A673 (cell line): ENCODE data around the gene CFAP52. TPM values are rescaled to one million over a fixed set of nuclear protein-coding genes. Genes with fewer than 3 reads are reported as not detected.
A peak's percentile ranks its signal among the peaks of the same experiment; 100 is the strongest.
"Not testable (repeated sequence)": the region's sequence is repeated elsewhere in the genome, so short reads cannot be mapped to it uniquely, and the experiment has no call there.

ENCODE experiments used
- BruUV-seq: library from RNA; stranded (reverse); fragments of 400-500 nt; replicated peaks from 2 replicates; lab custom pipeline; 2021; lab: Mats Ljungman, UMichigan
- CTCF ChIA-PET: fragments of 300-600 bp; sonication (Branson Sonifier 250); formaldehyde crosslinking; loops from one replicate; lab custom pipeline; 2022; ENCODE audit warnings: antibody characterized with exemption; lab: Charles Lee
- POLR2A ChIA-PET: fragments of 300-600 bp; sonication (Branson Sonifier 250); formaldehyde crosslinking; loops from one replicate; lab custom pipeline; 2022; ENCODE audit warnings: antibody characterized with exemption; ENCODE audit not compliant: low non-redundant PET; lab: Charles Lee
- DNase-seq: peaks from one replicate; pipeline ENCODE4 v3.0.0-alpha.2; 2015; ENCODE audit warnings: low spot score
- H3K27ac ChIP-seq: fragments of 200-600 bp; sonication (generic); 2 replicates; pipeline ENCODE4 v1.5.1; 2016; ENCODE audit warnings: mixed run types, low read depth, mild to moderate bottlenecking, mixed read lengths, antibody characterized with exemption, low read length; ENCODE audit not compliant: poor library complexity, severe bottlenecking
- H3K27me3 ChIP-seq: fragments of 200-600 bp; sonication (generic); replicated peaks from 2 replicates; pipeline ENCODE4 v1.6.1; 2017; ENCODE audit warnings: mixed run types, low read depth, mild to moderate bottlenecking, mixed read lengths, antibody characterized with exemption, low read length; ENCODE audit not compliant: insufficient read depth, poor library complexity
- H3K36me3 ChIP-seq: fragments of 200-600 bp; sonication (generic); 2 replicates; pipeline ENCODE4 v1.6.1; 2016; ENCODE audit warnings: mixed run types, mild to moderate bottlenecking, mixed read lengths, antibody characterized with exemption, low read length; ENCODE audit not compliant: insufficient read depth, poor library complexity, severe bottlenecking
- H3K4me1 ChIP-seq: fragments of 200-600 bp; sonication (generic); 2 replicates; pipeline ENCODE4 v1.6.1; 2017; ENCODE audit warnings: mixed run types, mild to moderate bottlenecking, mixed read lengths, antibody characterized with exemption, low read length; ENCODE audit not compliant: insufficient read depth, poor library complexity, severe bottlenecking
- H3K4me3 ChIP-seq: fragments of 200-600 bp; sonication (generic); 2 replicates; pipeline ENCODE4 v1.5.1; 2016; ENCODE audit warnings: low read depth, mixed run types, mild to moderate bottlenecking, mixed read lengths, low read length; ENCODE audit not compliant: poor library complexity, severe bottlenecking
- H3K9me3 ChIP-seq: fragments of 200-600 bp; sonication (generic); 2 replicates; pipeline ENCODE4 v1.6.1; 2016; ENCODE audit warnings: mixed run types, low read depth, mild to moderate bottlenecking, mixed read lengths, antibody characterized with exemption, low read length; ENCODE audit not compliant: poor library complexity, severe bottlenecking
- CTCF ChIP-seq: fragments of 300-800, 200-600 bp; sonication (generic); conservative IDR thresholded peaks from 2 replicates; pipeline ENCODE4 v1.5.1; 2017; ENCODE audit warnings: low read depth, mild to moderate bottlenecking, antibody characterized with exemption, low read length, moderate library complexity, mixed read lengths
- EZH2 ChIP-seq: fragments of 200-600 bp; sonication (generic); IDR thresholded peaks from 2 replicates; pipeline ENCODE4 v1.6.1; 2017; ENCODE audit warnings: borderline replicate concordance, low read depth, mild to moderate bottlenecking, mixed read lengths, antibody characterized with exemption, low read length; ENCODE audit not compliant: poor library complexity, severe bottlenecking
- intact Hi-C: fragments of 100-400 bp; cut with micrococcal nuclease; formaldehyde crosslinking; loops from one replicate; pipeline ENCODE4 v1.10.0; 2022; ENCODE audit not compliant: unreplicated experiment
- total RNA-seq: library from RNA; stranded (reverse); gene quantifications from 2 replicates; pipeline ENCODE4 v1.2.3, GENCODE V29; 2021

CFAP52 gene
- total RNA-seq, 1 experiment from 2014 or later: not detected

- no peak overlapping the region for H3K27ac ChIP-seq
- H3K4me1 ChIP-seq: no peaks in the 10 kb centered on the region
- intact Hi-C loops: no loop called here
- no peak overlapping the region for H3K4me3 ChIP-seq
- no peaks in the 10 kb centered on the region for H3K36me3 ChIP-seq
- no peaks in the 10 kb centered on the region for H3K9me3 ChIP-seq
- DNase-seq: no peak
- BruUV-seq: no TSS peak
- peaks cover 11% of the 10 kb centered on the region for H3K27me3 ChIP-seq
- TF ChIP-seq EZH2: no peak
- TF ChIP-seq CTCF: no peak
- CTCF ChIA-PET: interaction anchor here (0.6 kb wide), 1 partner anchor 106 kb away, joined by 3 read pairs; no protein-coding TSS in a partner anchor
- POLR2A ChIA-PET: no interaction called here
Measured at GRCh38 chr17:9661027-9661426, 84.6 kb downstream of the CFAP52 start.

- DNase-seq, H3K4me3 ChIP-seq, H3K9me3 ChIP-seq, POLR2A ChIA-PET, intact Hi-C loops, H3K4me1 ChIP-seq, BruUV-seq, CTCF ChIA-PET, H3K36me3 ChIP-seq, H3K27ac ChIP-seq, H3K27me3 ChIP-seq: not testable (repeated sequence)
Measured at GRCh38 chr17:9663511-9663910, 87.1 kb downstream of the CFAP52 start.

GRCh38 chr17:9666461-9667050 is 90.1 kb downstream of the CFAP52 start:
- DNase-seq: no peak
- TF ChIP-seq EZH2 (no peak), CTCF (no peak)
- intact Hi-C loops: no loop called here
- BruUV-seq: no TSS peak
- Histone ChIP-seq H3K4me3 (no peak overlapping the region), H3K27me3 (peaks cover 30% of the 10 kb centered on the region), H3K27ac (no peak overlapping the region), H3K36me3 (no peaks in the 10 kb centered on the region), H3K4me1 (no peaks in the 10 kb centered on the region), H3K9me3 (no peaks in the 10 kb centered on the region)
- ChIA-PET POLR2A (no interaction called here), CTCF (no interaction called here)

- DNase-seq: peak; percentile 17
- H3K4me1 ChIP-seq: no peaks in the 10 kb centered on the region
- H3K27me3 ChIP-seq: peaks cover 33% of the 10 kb centered on the region
- H3K36me3 ChIP-seq: no peaks in the 10 kb centered on the region
- no peak overlapping the region for H3K4me3 ChIP-seq
- intact Hi-C loops: no loop called here
- POLR2A ChIA-PET: no interaction called here
- H3K27ac ChIP-seq: no peak overlapping the region
- BruUV-seq: no TSS peak
- CTCF ChIA-PET: no interaction called here
- no peaks in the 10 kb centered on the region for H3K9me3 ChIP-seq
- TF ChIP-seq EZH2 (no peak), CTCF (no peak)
Measured at GRCh38 chr17:9668517-9668916, 92.1 kb downstream of the CFAP52 start.
